Liver (tissue), 3 donors: ENCODE data around the gene MYLIP.

Experiments
- CTCF ChIP-seq: fragments of 150-350 bp; IDR thresholded peaks from 2 replicates; pipeline ENCODE4 v1.5.1; 2017; ENCODE audit warnings: improper control_type of control experiment, low read depth, low read length; ENCODE audit not compliant: missing input control
- EGR1 ChIP-seq, 2 donors: IDR thresholded peaks; 2 replicates each; pipeline ENCODE4 v1.6.1; 2016 to 2018; ENCODE audit warnings: antibody characterized with exemption in 2 of 2, low read depth in 2 of 2
- FOXA1 ChIP-seq: IDR thresholded peaks from 2 replicates; pipeline ENCODE4 v1.6.1; 2016; ENCODE audit warnings: antibody characterized with exemption
- GABPA ChIP-seq, 2 donors: IDR thresholded peaks in 1 of 2; conservative IDR thresholded peaks in 1 of 2; 2 replicates each; pipeline ENCODE4 v1.6.1; 2016; ENCODE audit warnings: antibody characterized with exemption in 2 of 2, mild to moderate bottlenecking in 1 of 2, moderate library complexity in 1 of 2
- HNF4A ChIP-seq, 2 donors: conservative IDR thresholded peaks; 2 replicates each; pipeline ENCODE4 v1.6.1; 2016; ENCODE audit warnings: antibody characterized with exemption in 2 of 2, mild to moderate bottlenecking in 2 of 2
- MAX ChIP-seq: IDR thresholded peaks from 2 replicates; pipeline ENCODE4 v1.6.1; 2016; ENCODE audit warnings: antibody characterized with exemption
- RAD21 ChIP-seq, 2 donors: IDR thresholded peaks; 2 replicates each; pipeline ENCODE4 v1.6.1; 2016; ENCODE audit warnings: antibody characterized with exemption in 2 of 2, mild to moderate bottlenecking in 2 of 2
- SP1 ChIP-seq: IDR thresholded peaks from 2 replicates; pipeline ENCODE4 v1.6.1; 2018; ENCODE audit warnings: antibody characterized with exemption, mild to moderate bottlenecking
- TAF1 ChIP-seq: conservative IDR thresholded peaks from 2 replicates; pipeline ENCODE4 v1.6.1; 2016; ENCODE audit warnings: antibody characterized with exemption, mild to moderate bottlenecking
- YY1 ChIP-seq: IDR thresholded peaks from 2 replicates; pipeline ENCODE4 v1.6.1; 2016; ENCODE audit warnings: antibody characterized with exemption, mild to moderate bottlenecking
- ZBTB33 ChIP-seq: IDR thresholded peaks from 2 replicates; pipeline ENCODE4 v1.6.1; 2016; ENCODE audit warnings: antibody characterized with exemption
- TF ChIP-seq, protein P1 (sequence below): IDR thresholded peaks from 2 replicates; pipeline ENCODE4 v1.6.1; 2016; ENCODE audit warnings: antibody characterized with exemption
- TF ChIP-seq, protein P2 (sequence below): IDR thresholded peaks from 2 replicates; pipeline ENCODE4 v1.6.1; 2016; ENCODE audit warnings: antibody characterized with exemption, mild to moderate bottlenecking
- donor health status: healthy.
- donor health status: healthy.

DNA sequence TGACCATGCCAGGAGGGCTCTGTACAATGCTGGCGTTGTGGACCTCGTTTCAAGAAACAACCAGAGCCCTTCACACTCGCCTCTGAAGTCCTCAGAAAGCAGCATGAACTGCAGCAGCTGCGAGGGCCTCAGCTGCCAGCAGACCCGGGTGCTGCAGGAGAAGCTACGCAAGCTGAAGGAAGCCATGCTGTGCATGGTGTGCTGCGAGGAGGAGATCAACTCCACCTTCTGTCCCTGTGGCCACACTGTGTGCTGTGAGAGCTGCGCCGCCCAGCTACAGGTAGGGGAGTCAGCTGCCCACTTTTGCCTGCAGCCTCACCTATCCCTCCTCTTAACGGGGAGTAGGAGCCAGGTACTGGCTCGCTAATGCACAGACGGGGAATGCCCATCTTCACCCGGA is 16.2 kb downstream of the MYLIP start:
- no peak for TF ChIP-seq CTCF
- TF ChIP-seq, protein P1, sequence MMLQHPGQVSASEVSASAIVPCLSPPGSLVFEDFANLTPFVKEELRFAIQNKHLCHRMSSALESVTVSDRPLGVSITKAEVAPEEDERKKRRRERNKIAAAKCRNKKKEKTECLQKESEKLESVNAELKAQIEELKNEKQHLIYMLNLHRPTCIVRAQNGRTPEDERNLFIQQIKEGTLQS, result no peak
- no peak for TF ChIP-seq GABPA (IDR thresholded peaks at IDR 0.05 in 1 of 2, conservative IDR thresholded peaks at IDR 0.05 in 1 of 2)
- TF ChIP-seq SP1, result no peak
- TF ChIP-seq YY1, result no peak
- no peak for TF ChIP-seq ZBTB33
- TF ChIP-seq TAF1, result no peak
- TF ChIP-seq, protein P2, sequence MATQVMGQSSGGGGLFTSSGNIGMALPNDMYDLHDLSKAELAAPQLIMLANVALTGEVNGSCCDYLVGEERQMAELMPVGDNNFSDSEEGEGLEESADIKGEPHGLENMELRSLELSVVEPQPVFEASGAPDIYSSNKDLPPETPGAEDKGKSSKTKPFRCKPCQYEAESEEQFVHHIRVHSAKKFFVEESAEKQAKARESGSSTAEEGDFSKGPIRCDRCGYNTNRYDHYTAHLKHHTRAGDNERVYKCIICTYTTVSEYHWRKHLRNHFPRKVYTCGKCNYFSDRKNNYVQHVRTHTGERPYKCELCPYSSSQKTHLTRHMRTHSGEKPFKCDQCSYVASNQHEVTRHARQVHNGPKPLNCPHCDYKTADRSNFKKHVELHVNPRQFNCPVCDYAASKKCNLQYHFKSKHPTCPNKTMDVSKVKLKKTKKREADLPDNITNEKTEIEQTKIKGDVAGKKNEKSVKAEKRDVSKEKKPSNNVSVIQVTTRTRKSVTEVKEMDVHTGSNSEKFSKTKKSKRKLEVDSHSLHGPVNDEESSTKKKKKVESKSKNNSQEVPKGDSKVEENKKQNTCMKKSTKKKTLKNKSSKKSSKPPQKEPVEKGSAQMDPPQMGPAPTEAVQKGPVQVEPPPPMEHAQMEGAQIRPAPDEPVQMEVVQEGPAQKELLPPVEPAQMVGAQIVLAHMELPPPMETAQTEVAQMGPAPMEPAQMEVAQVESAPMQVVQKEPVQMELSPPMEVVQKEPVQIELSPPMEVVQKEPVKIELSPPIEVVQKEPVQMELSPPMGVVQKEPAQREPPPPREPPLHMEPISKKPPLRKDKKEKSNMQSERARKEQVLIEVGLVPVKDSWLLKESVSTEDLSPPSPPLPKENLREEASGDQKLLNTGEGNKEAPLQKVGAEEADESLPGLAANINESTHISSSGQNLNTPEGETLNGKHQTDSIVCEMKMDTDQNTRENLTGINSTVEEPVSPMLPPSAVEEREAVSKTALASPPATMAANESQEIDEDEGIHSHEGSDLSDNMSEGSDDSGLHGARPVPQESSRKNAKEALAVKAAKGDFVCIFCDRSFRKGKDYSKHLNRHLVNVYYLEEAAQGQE, result no peak
- TF ChIP-seq MAX, result no peak
- no peak for TF ChIP-seq RAD21 (IDR thresholded peaks at IDR 0.05)
- no peak for TF ChIP-seq FOXA1
- TF ChIP-seq EGR1 (IDR thresholded peaks at IDR 0.05; ENCODE audit: low read depth in 2 of 2), result no peak
- TF ChIP-seq HNF4A (conservative IDR thresholded peaks at IDR 0.05), result no peak
